Smooth muscle cell (in vitro differentiated cells): ENCODE measurements around the gene PFN3. TPM values are rescaled to one million over a fixed set of nuclear protein-coding genes. Genes with fewer than 3 reads are reported as not detected.

ENCODE experiments used
- DNase-seq: peaks from one replicate; lab custom pipeline; 2025; ENCODE audit not compliant: unreplicated experiment; lab: John Stamatoyannopoulos, UW
- H2AFZ ChIP-seq: fragments of 200-600 bp; sonication (generic); 2 replicates; pipeline ENCODE4 v1.6.0; 2016; ENCODE audit warnings: antibody characterized with exemption, low read depth, mild to moderate bottlenecking
- H3F3A ChIP-seq: fragments of 200-600 bp; sonication (generic); 2 replicates; pipeline ENCODE4 v1.6.0; 2017; ENCODE audit warnings: antibody characterized with exemption, low read depth
- H3K27ac ChIP-seq: fragments of 200-600 bp; sonication (generic); 2 replicates; pipeline ENCODE4 v1.5.1; 2016; ENCODE audit warnings: low read depth, mild to moderate bottlenecking
- H3K27me3 ChIP-seq: fragments of 200-600 bp; sonication (generic); 2 replicates; pipeline ENCODE4 v1.6.1; 2016; ENCODE audit warnings: low read depth, mild to moderate bottlenecking
- H3K36me3 ChIP-seq: fragments of 200-600 bp; sonication (generic); 2 replicates; pipeline ENCODE4 v1.5.1; 2016; ENCODE audit warnings: low read depth
- H3K4me1 ChIP-seq: fragments of 200-600 bp; sonication (generic); 2 replicates; pipeline ENCODE4 v1.5.1; 2016; ENCODE audit warnings: low read depth
- H3K4me2 ChIP-seq: fragments of 200-600 bp; sonication (generic); 2 replicates; pipeline ENCODE4 v1.6.0; 2016; ENCODE audit warnings: mild to moderate bottlenecking
- H3K4me3 ChIP-seq: fragments of 200-600 bp; sonication (generic); 2 replicates; pipeline ENCODE4 v1.5.1; 2016; ENCODE audit warnings: mild to moderate bottlenecking
- H3K79me2 ChIP-seq: fragments of 200-600 bp; sonication (generic); 2 replicates; pipeline ENCODE4 v1.6.0; 2016; ENCODE audit warnings: low read depth, mild to moderate bottlenecking
- H3K9ac ChIP-seq: fragments of 200-600 bp; sonication (generic); 2 replicates; pipeline ENCODE4 v1.6.0; 2016; ENCODE audit warnings: low read depth
- H3K9me3 ChIP-seq: fragments of 200-600 bp; sonication (generic); replicated peaks from 2 replicates; pipeline ENCODE4 v1.5.1; 2016; ENCODE audit warnings: low read depth
- H4K20me1 ChIP-seq: fragments of 200-600 bp; sonication (generic); 2 replicates; pipeline ENCODE4 v1.6.0; 2016; ENCODE audit warnings: low read depth
- WGBS: methylation state at CpG from one replicate; pipeline ENCODE4 v1.1.7; 2016; ENCODE audit warnings: low lambda C conversion rate; 5-methylcytosine and 5-hydroxymethylcytosine counted together
- polyA plus RNA-seq: library from polyadenylated mRNA; unstranded; fragments of >200 nt; fragmentation: Nextera tagmentation; extraction: Ambion mirVana; gene quantifications from 2 replicates; pipeline ENCODE4 v1.2.1, GENCODE V29; 2016
- total RNA-seq: library from RNA; depleted of rRNA; stranded (reverse); fragments of >200 nt; gene quantifications from 2 replicates; pipeline ENCODE4 v1.2.3, GENCODE V29; 2014
- TF ChIP-seq, protein P1 (sequence below): fragments of 200-600 bp; sonication (generic); IDR thresholded peaks from 2 replicates; pipeline ENCODE4 v1.5.1; 2017; ENCODE audit warnings: borderline replicate concordance, mild to moderate bottlenecking, antibody characterized with exemption; ENCODE audit not compliant: insufficient read depth, poor library complexity, severe bottlenecking

PFN3 gene
- total and polyA plus RNA-seq, 2 experiments from 2014 or later, result not detected

GRCh38 chr5:177402271-177403043, 2.0 kb upstream of the PFN3 start:
- no peaks in the 10 kb centered on the region for H3K79me2 ChIP-seq
- peaks cover 9% of the 10 kb centered on the region for H3F3A ChIP-seq
- H3K4me1 ChIP-seq, result peaks cover 18% of the 10 kb centered on the region
- H3K9me3 ChIP-seq, result no peaks in the 10 kb centered on the region
- peak; percentile 17 for DNase-seq
- H3K27me3 ChIP-seq, result peaks cover 23% of the 10 kb centered on the region
- TF ChIP-seq, protein P1, sequence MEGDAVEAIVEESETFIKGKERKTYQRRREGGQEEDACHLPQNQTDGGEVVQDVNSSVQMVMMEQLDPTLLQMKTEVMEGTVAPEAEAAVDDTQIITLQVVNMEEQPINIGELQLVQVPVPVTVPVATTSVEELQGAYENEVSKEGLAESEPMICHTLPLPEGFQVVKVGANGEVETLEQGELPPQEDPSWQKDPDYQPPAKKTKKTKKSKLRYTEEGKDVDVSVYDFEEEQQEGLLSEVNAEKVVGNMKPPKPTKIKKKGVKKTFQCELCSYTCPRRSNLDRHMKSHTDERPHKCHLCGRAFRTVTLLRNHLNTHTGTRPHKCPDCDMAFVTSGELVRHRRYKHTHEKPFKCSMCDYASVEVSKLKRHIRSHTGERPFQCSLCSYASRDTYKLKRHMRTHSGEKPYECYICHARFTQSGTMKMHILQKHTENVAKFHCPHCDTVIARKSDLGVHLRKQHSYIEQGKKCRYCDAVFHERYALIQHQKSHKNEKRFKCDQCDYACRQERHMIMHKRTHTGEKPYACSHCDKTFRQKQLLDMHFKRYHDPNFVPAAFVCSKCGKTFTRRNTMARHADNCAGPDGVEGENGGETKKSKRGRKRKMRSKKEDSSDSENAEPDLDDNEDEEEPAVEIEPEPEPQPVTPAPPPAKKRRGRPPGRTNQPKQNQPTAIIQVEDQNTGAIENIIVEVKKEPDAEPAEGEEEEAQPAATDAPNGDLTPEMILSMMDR, result peak; percentile 39
- H3K36me3 ChIP-seq, result no peaks in the 10 kb centered on the region
- 11% methylated on average over 49 of the region's 49 CpGs for WGBS
- H3K4me3 ChIP-seq, result peak overlapping the region; percentile 62
- no peak overlapping the region for H3K9ac ChIP-seq
- no peaks in the 10 kb centered on the region for H4K20me1 ChIP-seq
- H3K27ac ChIP-seq, result no peak overlapping the region
- H2AFZ ChIP-seq, result peak overlapping the region; percentile 89
- peak overlapping the region; percentile 96 for H3K4me2 ChIP-seq

DNA sequence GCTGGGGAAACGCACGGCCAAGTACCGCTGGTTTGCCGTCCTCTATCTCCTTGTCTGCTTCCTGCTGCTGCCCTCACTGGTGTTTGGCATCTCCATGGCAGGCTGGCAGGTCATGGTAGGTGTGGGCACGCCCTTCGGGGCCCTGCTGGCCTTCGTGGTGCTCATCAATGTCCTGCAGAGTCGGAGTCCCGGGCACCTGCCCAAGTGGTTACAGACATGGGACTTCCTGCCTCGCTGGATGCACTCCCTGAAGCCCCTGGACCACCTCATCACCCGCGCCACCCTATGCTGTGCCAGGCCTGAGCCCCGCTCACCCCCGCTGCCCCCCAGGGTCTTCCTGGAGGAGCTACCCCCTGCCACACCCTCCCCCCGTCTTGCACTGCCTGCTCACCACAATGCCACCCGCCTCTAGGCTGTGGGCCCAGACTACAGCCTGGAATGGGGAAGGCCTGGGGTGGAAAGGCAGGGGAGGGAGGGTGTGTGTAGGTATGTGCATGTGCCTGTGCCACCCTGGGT, 2.5 kb downstream of the PFN3 start:
- 88% methylated on average over 12 of the region's 16 CpGs for WGBS
- no peak overlapping the region for H3K27ac ChIP-seq
- H3K4me2 ChIP-seq, result no peak overlapping the region
- H4K20me1 ChIP-seq, result no peaks in the 10 kb centered on the region
- no peaks in the 10 kb centered on the region for H3K36me3 ChIP-seq
- peaks cover 14% of the 10 kb centered on the region for H3K27me3 ChIP-seq
- H3K4me3 ChIP-seq, result no peak overlapping the region
- H3K9me3 ChIP-seq, result no peaks in the 10 kb centered on the region
- no peak overlapping the region for H3K9ac ChIP-seq
- TF ChIP-seq, protein P1, result no peak
- H3K4me1 ChIP-seq, result peaks cover 4% of the 10 kb centered on the region
- no peaks in the 10 kb centered on the region for H3K79me2 ChIP-seq
- H3F3A ChIP-seq, result peaks cover 9% of the 10 kb centered on the region
- no peak for DNase-seq
- no peak overlapping the region for H2AFZ ChIP-seq

- H3K4me2 ChIP-seq, result no peak overlapping the region
- H3K27me3 ChIP-seq, result peaks cover 7% of the 10 kb centered on the region
- H3K4me3 ChIP-seq, result no peak overlapping the region
- H4K20me1 ChIP-seq, result no peaks in the 10 kb centered on the region
- no peaks in the 10 kb centered on the region for H3K4me1 ChIP-seq
- H3F3A ChIP-seq, result peaks cover 5% of the 10 kb centered on the region
- no peaks in the 10 kb centered on the region for H3K36me3 ChIP-seq
- H3K79me2 ChIP-seq, result no peaks in the 10 kb centered on the region
- H3K9ac ChIP-seq, result no peak overlapping the region
- TF ChIP-seq, protein P1, result no peak
- no peak overlapping the region for H3K27ac ChIP-seq
- H2AFZ ChIP-seq, result no peak overlapping the region
- no peaks in the 10 kb centered on the region for H3K9me3 ChIP-seq
- no peak for DNase-seq
- 92% methylated on average over 10 of the region's 10 CpGs for WGBS
These were observed 3.7 kb downstream of the PFN3 start for GRCh38 chr5:177396807-177397206.
